GM18909 (cell line): ENCODE results near the gene AP1G2.
"Not testable (repeated sequence)": the region's sequence is repeated elsewhere in the genome, so short reads cannot be mapped to it uniquely, and the experiment has no call there.

Source experiments
- ATAC-seq: cut with Tn5 transposase; IDR thresholded peaks from one replicate; pipeline ENCODE4 v1.9.1; 2021; ENCODE audit warnings: mild to moderate bottlenecking; ENCODE audit not compliant: unreplicated experiment, poor library complexity

Gene AP1G2

GRCh38 chr14:23539248-23540140 lies 28.1 kb downstream of the AP1G2 start:
- ATAC-seq, result peak; percentile 44

- ATAC-seq, result no peak
Measured at GRCh38 chr14:23538785-23539184, 28.8 kb downstream of the AP1G2 start.

- no peak for ATAC-seq
Measured at GRCh38 chr14:23538050-23538718, 29.4 kb downstream of the AP1G2 start.

- no peak for ATAC-seq
Measured at GRCh38 chr14:23537351-23538049, 30.1 kb downstream of the AP1G2 start.

GRCh38 chr14:23536906-23537305 lies 30.7 kb downstream of the AP1G2 start:
- ATAC-seq, result not testable (repeated sequence)

- ATAC-seq, result no peak
Measured at GRCh38 chr14:23536494-23536893, 31.1 kb downstream of the AP1G2 start.

- no peak for ATAC-seq
Measured at GRCh38 chr14:23535943-23536342, 31.6 kb downstream of the AP1G2 start.

- ATAC-seq, result no peak
Measured at GRCh38 chr14:23533652-23534435, 33.7 kb downstream of the AP1G2 start.

GRCh38 chr14:23532658-23533057 lies 34.9 kb downstream of the AP1G2 start:
- ATAC-seq, result no peak

- no peak for ATAC-seq
Measured at GRCh38 chr14:23531391-23531790, 36.2 kb downstream of the AP1G2 start.

GRCh38 chr14:23530375-23531055 lies 37.1 kb downstream of the AP1G2 start:
- no peak for ATAC-seq

GRCh38 chr14:23529016-23529415 lies 38.6 kb downstream of the AP1G2 start:
- no peak for ATAC-seq

- ATAC-seq, result no peak
Measured at GRCh38 chr14:23528555-23528954, 39.0 kb downstream of the AP1G2 start.

GRCh38 chr14:23525611-23526010 lies 42.0 kb downstream of the AP1G2 start:
- no peak for ATAC-seq

GRCh38 chr14:23524954-23525353 lies 42.6 kb downstream of the AP1G2 start:
- no peak for ATAC-seq

- ATAC-seq, result no peak
Measured at GRCh38 chr14:23523229-23524016, 44.2 kb downstream of the AP1G2 start.

- ATAC-seq, result no peak
Measured at GRCh38 chr14:23522643-23523198, 44.9 kb downstream of the AP1G2 start.

GRCh38 chr14:23521785-23522640 lies 45.6 kb downstream of the AP1G2 start:
- no peak for ATAC-seq
